Suprapubic skin (tissue), 4 donors: ENCODE measurements around the gene TMEM125. TPM values are rescaled to one million over a fixed set of nuclear protein-coding genes. Genes with fewer than 3 reads are reported as not detected.
A peak's percentile ranks its signal among the peaks of the same experiment; 100 is the strongest.

Source experiments
- DNase-seq, 2 donors: peaks; one replicate each; pipeline ENCODE4 v3.0.0-alpha.2; 2019; ENCODE audit warnings: low spot score in 2 of 2
- H3K27ac ChIP-seq: fragments of 200-600 bp; sonication (generic); one replicate; pipeline ENCODE4 v1.5.1; 2019
- H3K27me3 ChIP-seq: fragments of 200-600 bp; sonication (generic); one replicate; pipeline ENCODE4 v1.5.1; 2019
- H3K36me3 ChIP-seq: fragments of 200-600 bp; sonication (generic); one replicate; pipeline ENCODE4 v1.5.1; 2019
- H3K4me1 ChIP-seq: fragments of 200-600 bp; sonication (generic); one replicate; pipeline ENCODE4 v1.5.1; 2019
- H3K4me3 ChIP-seq: fragments of 200-600 bp; sonication (generic); one replicate; pipeline ENCODE4 v1.5.1; 2019; ENCODE audit warnings: mild to moderate bottlenecking
- H3K9me3 ChIP-seq: fragments of 200-600 bp; sonication (generic); one replicate; pipeline ENCODE4 v1.5.1; 2019
- CTCF ChIP-seq, 2 donors: fragments of 200-600 bp in 1 of 2; fragments of 450-650 bp in 1 of 2; sonication (generic) in 1 of 2; IDR thresholded peaks; one replicate each; pipeline ENCODE4 v1.5.1; 2016 to 2019; ENCODE audit warnings: antibody characterized with exemption in 2 of 2, mild to moderate bottlenecking in 1 of 2, moderate library complexity in 1 of 2
- EP300 ChIP-seq: sonication (generic); formaldehyde crosslinking; IDR thresholded peaks from one replicate; pipeline ENCODE4 v1.6.1; 2017; ENCODE audit warnings: antibody characterized with exemption
- POLR2A ChIP-seq, 2 donors: fragments of 450-650 bp; IDR thresholded peaks; one replicate each; pipeline ENCODE4 v1.6.1; 2017; ENCODE audit warnings: antibody characterized with exemption in 2 of 2, mild to moderate bottlenecking in 2 of 2, moderate library complexity in 2 of 2
- POLR2AphosphoS5 ChIP-seq, 3 donors: sonication (generic); formaldehyde crosslinking; IDR thresholded peaks; one replicate each; pipeline ENCODE4 v1.6.1; 2017; ENCODE audit warnings: antibody characterized with exemption in 3 of 3
- WGBS: methylation state at CpG from one replicate; pipeline ENCODE4 v1.1.5; 2018; 5-methylcytosine and 5-hydroxymethylcytosine counted together
- total RNA-seq, 4 donors: library from RNA; depleted of rRNA; stranded (reverse); fragments of >200 nt; gene quantifications; one replicate each; pipeline ENCODE4 v1.1.0, GENCODE V29; 2016

The TMEM125 gene
- total RNA-seq, 4 donors from 2014 or later: 5.7 to 27.1 (median 14.8) TPM

GRCh38 chr1:43312663-43313515 is 43.1 kb downstream of the TMEM125 start:
- H3K4me3 ChIP-seq: no peak overlapping the region
- no peaks in the 10 kb centered on the region for H3K9me3 ChIP-seq
- DNase-seq: no peak
- no peak overlapping the region for H3K27ac ChIP-seq
- H3K36me3 ChIP-seq: no peaks in the 10 kb centered on the region
- H3K4me1 ChIP-seq: no peaks in the 10 kb centered on the region
- WGBS: 90% methylated on average over 17 of the region's 24 CpGs
- TF ChIP-seq CTCF (IDR thresholded peaks at IDR 0.05) (no peak), POLR2AphosphoS5 (IDR thresholded peaks at IDR 0.05) (no peak), EP300 (no peak), POLR2A (IDR thresholded peaks at IDR 0.05) (no peak)
- H3K27me3 ChIP-seq: no peaks in the 10 kb centered on the region

- TF ChIP-seq CTCF (IDR thresholded peaks at IDR 0.05) (no peak), POLR2A (IDR thresholded peaks at IDR 0.05) (no peak), EP300 (no peak), POLR2AphosphoS5 (IDR thresholded peaks at IDR 0.05) (no peak)
- DNase-seq: no peak
- Histone ChIP-seq H3K4me1 (no peaks in the 10 kb centered on the region), H3K4me3 (no peak overlapping the region), H3K9me3 (no peaks in the 10 kb centered on the region), H3K27me3 (no peaks in the 10 kb centered on the region), H3K36me3 (no peaks in the 10 kb centered on the region), H3K27ac (no peak overlapping the region)
- 92% methylated on average over 10 of the region's 10 CpGs for WGBS
Observed at GRCh38 chr1:43313771-43314170, 44.0 kb downstream of the TMEM125 start.

GRCh38 chr1:43314233-43314632 is 44.5 kb downstream of the TMEM125 start:
- no peak for TF ChIP-seq POLR2A (IDR thresholded peaks at IDR 0.05)
- no peak for TF ChIP-seq CTCF (IDR thresholded peaks at IDR 0.05)
- no peak for TF ChIP-seq EP300
- TF ChIP-seq POLR2AphosphoS5 (IDR thresholded peaks at IDR 0.05): no peak
- no peaks in the 10 kb centered on the region for H3K36me3 ChIP-seq
- DNase-seq: no peak
- WGBS: 95% methylated on average over 5 of the region's 5 CpGs
- no peak overlapping the region for H3K4me3 ChIP-seq
- no peaks in the 10 kb centered on the region for H3K4me1 ChIP-seq
- H3K27me3 ChIP-seq: no peaks in the 10 kb centered on the region
- no peaks in the 10 kb centered on the region for H3K9me3 ChIP-seq
- H3K27ac ChIP-seq: no peak overlapping the region

- H3K36me3 ChIP-seq: no peaks in the 10 kb centered on the region
- TF ChIP-seq POLR2AphosphoS5 (IDR thresholded peaks at IDR 0.05): no peak
- TF ChIP-seq POLR2A (IDR thresholded peaks at IDR 0.05): no peak
- no peak for TF ChIP-seq EP300
- TF ChIP-seq CTCF (IDR thresholded peaks at IDR 0.05): no peak
- H3K9me3 ChIP-seq: no peaks in the 10 kb centered on the region
- H3K4me3 ChIP-seq: no peak overlapping the region
- H3K27ac ChIP-seq: no peak overlapping the region
- no peaks in the 10 kb centered on the region for H3K4me1 ChIP-seq
- 94% methylated on average over 3 of the region's 3 CpGs for WGBS
- DNase-seq: no peak
- H3K27me3 ChIP-seq: no peaks in the 10 kb centered on the region
Observed at GRCh38 chr1:43315481-43315880, 45.7 kb downstream of the TMEM125 start.

GRCh38 chr1:43315963-43316737 is 46.4 kb downstream of the TMEM125 start:
- peak in 1 of 2 donors; percentile 28 for DNase-seq
- Histone ChIP-seq H3K9me3 (no peaks in the 10 kb centered on the region), H3K4me3 (no peak overlapping the region), H3K36me3 (no peaks in the 10 kb centered on the region), H3K27me3 (no peaks in the 10 kb centered on the region), H3K27ac (no peak overlapping the region), H3K4me1 (no peaks in the 10 kb centered on the region)
- 87% methylated on average over 10 of the region's 10 CpGs for WGBS
- TF ChIP-seq EP300 (no peak), POLR2AphosphoS5 (IDR thresholded peaks at IDR 0.05) (no peak), POLR2A (IDR thresholded peaks at IDR 0.05) (no peak), CTCF (IDR thresholded peaks at IDR 0.05) (no peak)
